Left hindlimb (tissue), 1 donor: ENCODE measurements around the gene HEMK1.
A peak's percentile ranks its signal among the peaks of the same experiment; 100 is the strongest.

Experiments used
- DNase-seq: peaks from one replicate; pipeline ENCODE4 v3.0.0-alpha.2; 2018

HEMK1 gene, protein sequence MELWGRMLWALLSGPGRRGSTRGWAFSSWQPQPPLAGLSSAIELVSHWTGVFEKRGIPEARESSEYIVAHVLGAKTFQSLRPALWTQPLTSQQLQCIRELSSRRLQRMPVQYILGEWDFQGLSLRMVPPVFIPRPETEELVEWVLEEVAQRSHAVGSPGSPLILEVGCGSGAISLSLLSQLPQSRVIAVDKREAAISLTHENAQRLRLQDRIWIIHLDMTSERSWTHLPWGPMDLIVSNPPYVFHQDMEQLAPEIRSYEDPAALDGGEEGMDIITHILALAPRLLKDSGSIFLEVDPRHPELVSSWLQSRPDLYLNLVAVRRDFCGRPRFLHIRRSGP

DNA sequence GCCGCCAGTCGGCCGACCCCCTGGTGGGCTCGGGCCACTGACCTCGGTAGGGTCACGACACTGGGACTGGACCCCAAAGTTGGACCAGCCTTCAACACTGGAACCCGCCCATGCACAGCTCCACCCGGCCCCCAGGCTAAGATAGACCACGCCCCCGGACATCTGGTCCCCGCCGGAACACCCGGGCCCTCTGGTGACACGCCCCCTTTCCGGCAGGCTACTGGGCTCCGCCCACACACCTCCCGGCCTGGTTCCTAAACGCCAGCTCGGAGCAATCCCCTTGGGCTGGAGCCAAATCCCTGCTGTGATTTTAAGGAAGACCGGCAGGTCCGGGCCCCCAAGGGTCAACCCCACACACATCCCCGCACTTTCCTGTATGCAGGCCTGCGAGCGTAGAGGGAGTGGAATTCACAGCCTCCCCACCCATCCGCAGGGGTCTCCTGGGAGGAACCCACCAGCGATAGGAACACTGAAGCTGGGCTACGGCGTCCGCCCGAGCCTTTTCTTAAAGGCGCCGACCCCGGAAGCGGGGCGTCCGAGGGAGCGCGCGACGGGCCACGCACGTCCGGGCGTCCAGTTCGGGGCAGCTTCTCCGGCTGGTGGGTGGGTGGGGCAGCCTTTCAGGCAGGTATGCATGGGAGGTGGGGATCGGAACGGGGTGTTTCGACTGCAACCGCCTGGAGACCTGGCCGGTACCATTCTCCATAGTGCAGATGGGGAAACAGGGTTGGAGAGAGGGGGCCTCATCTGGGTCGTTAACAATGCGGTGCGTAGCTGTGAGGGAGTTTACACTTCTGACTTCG, at the start of gene HEMK1:
TSS of gene HEMK1 (plus strand) at position 576 of the 803 bp plus-strand sequence. CDS start 1,583 bp downstream, outside the sequence.
- peak; percentile 97 for DNase-seq

DNA sequence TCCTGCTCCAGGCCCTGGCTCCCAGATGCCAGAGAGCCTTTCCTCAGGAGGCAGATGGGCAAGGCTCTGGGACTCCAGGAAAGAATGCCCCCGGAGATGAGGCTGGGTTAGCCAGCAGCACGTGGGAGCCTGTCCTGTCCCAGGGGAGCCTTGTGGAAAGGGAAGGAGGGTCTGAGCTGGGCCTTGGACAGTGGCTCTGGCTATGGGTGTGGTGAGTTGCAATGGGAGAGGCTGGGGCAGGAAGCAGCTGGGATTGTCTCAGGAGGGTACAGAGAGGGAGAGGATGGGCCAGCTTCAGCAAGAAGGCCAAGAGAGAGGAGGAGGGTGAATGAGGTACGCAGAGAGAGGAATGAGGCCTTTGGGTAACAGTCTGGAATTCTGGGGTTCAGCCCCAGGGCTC, 48.5 kb upstream of the HEMK1 start:
- no peak for DNase-seq

DNA sequence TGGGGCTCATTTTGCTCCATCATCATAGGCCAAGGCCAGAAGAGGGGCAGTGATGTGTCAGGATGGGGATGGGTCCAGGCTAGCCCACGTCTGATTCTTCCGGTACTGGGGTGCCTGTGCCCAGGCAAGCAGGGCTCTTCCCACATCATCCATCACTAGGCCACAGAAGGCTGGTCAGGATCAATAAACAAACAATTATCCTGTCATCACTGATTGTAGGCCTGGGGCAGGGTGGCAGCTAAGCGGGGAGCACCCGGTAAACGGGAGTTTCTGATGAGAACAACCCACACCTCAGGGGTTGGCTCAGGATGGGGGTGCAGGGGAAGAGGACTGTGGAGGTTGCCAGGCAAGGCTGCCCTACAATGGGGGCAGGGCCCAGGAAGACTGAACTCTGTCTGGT, 47.8 kb upstream of the HEMK1 start:
- no peak for DNase-seq

DNA sequence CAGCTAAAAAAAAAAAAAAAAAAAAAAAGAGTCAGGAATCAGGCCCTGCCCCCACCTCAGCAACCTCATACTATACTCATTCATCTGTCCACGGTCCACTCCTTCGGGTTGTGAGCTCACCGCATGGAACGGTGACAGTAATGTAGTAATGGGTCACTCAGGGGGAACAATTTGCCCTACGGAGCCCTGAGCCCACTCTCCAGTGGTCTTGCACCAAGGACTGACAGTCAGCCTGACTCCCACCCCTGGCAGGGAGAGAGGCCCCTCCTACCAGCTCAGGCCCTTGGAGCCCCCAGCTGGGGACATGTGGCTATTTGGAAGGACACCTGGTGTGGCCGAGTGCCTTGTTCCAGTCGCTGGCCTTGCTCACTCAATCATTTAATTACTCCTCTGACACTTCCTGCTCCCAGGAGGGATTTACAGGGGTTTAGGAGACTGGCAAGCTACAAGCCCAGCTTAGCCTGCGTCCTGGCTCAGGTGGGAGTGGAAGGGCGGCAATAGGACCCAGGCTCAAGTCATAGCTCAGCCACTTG, 46.0 kb upstream of the HEMK1 start:
- no peak for DNase-seq

- DNase-seq, result no peak
Measured at GRCh38 chr3:50524746-50525145, 44.6 kb upstream of the HEMK1 start.

DNA sequence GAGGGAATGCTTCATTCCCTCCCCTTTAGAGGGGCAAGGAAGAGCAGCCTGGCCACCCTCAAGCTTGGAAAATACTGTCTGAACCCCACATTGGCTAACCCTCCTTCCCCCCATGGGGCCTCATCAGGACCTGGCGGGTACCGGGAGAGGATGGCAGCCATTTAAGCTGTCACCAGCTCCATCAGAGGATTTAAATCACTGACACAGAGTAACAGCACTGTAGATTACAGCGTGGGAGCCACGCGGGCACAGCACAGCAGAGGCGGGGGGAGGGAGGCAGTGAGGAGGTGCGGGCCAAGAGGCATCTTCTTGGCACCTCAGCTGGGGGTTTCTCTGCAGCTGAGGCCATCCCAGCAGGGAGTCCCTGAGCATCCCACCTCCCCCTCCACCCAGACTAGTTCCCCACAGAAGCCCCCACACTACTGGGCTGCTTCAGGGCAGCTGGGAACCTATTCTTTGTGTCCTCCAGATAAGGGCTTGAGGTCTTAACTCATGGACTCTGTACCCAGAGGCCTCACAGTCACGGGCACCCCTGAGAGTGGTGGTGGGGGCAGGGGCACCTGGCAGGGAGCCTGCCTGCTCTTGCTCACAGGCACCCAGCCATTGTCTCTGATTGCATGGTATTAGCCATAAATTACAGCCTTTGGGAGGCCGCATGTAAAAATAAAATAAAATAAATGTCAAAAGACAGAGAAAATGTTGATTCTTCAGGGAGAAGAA, 44.0 kb upstream of the HEMK1 start:
- DNase-seq, result no peak

- peak; percentile 70 for DNase-seq
Measured at GRCh38 chr3:50525987-50526386, 43.3 kb upstream of the HEMK1 start.

GRCh38 chr3:50530001-50530970, 39.0 kb upstream of the HEMK1 start:
- no peak for DNase-seq

DNA sequence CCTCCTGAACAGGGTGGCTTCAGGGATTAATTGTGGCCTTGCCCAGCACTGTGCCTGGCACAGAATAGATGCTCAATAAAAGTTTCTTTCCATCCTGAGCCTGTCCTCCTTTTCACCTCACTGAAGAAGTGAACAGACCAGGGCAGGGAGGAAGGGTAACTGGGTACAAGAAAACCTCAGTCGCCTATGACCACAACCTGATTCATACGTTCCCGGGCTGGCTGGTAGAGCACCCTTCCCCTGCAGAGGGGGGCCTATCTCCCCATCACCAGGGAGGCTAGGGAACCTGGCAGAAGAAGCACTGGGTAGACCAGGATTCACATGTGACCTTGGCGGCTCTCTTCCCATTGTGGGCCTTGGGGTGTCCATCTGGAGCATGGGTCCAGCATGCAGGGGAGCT, 38.1 kb upstream of the HEMK1 start:
- no peak for DNase-seq

- DNase-seq, result no peak
Measured at GRCh38 chr3:50532062-50532705, 37.1 kb upstream of the HEMK1 start.

- DNase-seq, result no peak
Measured at GRCh38 chr3:50533316-50533715, 36.0 kb upstream of the HEMK1 start.

DNA sequence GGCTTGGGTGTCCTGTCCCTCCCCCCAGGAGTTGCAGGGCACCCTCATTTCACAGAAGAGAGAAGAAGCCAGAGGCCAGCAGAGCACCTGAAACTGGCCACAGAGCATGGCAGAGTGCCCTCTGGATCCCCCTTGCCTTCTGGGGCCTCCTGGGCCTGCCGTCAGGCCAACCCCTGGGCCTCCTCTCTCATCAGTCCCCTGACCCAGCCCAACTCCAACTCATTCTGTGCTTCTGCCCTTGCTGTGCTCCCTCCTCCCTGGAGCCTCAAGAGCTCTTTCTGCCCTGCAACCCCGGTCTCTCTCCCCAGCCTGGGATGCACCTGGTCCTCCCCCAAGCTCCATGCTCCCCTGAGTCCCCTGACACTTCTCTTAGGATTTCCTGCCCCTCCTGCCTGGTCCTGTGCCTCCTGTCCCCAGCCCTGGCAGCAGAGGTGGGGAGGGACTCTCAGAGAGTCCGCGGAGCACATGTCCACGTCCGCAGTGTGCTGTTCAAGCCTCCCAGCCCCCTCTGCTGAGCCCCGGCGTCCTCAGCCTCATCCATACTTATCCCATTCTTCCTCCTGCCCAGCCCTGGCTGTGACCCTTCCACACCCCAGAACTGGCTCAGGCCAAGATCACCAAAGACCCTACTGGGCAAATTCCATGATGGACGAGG, 35.4 kb upstream of the HEMK1 start:
- DNase-seq, result no peak

- no peak for DNase-seq
Measured at GRCh38 chr3:50534681-50535330, 34.5 kb upstream of the HEMK1 start.

GRCh38 chr3:50536471-50537180, 32.7 kb upstream of the HEMK1 start:
- DNase-seq, result no peak

DNA sequence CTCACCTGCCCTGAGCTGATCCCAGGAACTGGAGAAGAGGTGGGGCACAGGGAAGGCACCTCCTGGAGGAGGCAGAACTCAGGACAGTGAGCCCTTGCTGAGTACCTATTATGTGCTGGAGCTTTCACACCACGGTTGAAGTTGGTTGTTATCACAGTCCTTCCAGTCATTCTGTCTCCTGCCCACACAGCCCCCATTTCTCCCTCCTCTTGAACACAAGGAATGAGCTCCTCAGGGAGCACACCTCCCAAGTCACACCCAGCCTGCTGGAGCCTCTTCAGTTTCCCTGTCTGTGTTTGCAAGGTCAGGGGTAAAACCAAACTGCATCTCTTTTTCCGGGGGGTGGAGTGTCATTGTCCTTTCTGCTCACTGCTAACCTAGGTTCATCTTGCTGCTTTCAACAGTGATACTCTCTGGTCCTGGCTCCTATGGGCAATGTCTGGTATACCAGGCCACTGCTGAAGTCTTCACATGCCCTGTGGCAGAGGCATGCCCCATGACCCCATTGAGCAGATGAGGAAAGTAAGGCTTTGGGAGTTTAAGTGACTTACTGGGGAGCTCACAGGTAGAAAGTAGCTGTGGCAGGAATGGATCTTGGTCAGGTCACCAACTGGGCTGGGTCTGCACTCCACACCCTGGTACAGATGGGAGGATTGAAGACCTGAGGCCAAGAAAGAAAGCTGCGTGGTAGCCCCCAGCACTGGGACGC, 31.7 kb upstream of the HEMK1 start:
- no peak for DNase-seq

DNA sequence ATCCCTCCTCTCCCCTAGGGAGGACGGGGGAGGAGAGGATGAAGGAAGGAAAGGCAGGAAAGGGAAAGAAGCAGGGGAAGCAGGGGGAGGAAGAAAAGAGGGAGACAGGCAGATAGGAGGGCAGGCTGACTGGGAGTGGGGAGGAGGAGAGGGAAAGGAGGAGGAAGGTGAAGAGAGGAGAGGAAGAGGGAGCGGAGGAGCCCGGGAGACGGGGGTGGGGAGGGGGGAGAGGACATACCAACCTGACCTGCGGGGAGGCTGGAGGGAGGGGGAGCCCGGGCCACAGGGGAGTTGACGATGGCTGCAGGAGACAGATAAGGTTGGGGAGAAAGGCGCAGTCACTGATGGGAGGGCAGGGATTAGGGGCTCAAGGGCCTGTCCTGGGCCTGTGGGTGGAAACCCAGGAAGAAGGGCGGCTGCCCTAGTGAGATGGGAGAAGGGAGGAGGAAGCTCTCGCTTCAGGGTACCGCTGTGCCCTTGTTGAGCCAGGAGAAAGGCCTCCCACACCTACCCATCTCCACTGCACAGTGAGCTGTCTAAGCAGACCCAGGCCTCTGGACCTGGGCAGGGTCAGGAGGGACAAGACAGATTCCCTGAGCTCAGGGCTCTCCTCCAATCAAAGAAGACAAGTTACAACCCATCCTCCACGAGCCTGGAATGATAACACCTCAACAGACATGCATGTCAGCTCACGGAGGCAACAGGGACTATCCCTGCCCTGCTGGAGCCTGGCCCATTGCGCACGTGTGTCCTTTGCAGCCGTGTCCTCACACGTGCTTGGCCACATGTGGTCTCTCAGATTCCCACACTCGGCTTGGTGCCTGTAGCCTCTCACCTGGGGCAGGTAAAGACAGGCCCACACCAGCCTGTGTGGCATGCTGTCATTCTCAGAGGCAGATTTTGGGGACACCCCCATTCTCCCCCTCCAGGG, 29.7 kb upstream of the HEMK1 start:
- no peak for DNase-seq

DNA sequence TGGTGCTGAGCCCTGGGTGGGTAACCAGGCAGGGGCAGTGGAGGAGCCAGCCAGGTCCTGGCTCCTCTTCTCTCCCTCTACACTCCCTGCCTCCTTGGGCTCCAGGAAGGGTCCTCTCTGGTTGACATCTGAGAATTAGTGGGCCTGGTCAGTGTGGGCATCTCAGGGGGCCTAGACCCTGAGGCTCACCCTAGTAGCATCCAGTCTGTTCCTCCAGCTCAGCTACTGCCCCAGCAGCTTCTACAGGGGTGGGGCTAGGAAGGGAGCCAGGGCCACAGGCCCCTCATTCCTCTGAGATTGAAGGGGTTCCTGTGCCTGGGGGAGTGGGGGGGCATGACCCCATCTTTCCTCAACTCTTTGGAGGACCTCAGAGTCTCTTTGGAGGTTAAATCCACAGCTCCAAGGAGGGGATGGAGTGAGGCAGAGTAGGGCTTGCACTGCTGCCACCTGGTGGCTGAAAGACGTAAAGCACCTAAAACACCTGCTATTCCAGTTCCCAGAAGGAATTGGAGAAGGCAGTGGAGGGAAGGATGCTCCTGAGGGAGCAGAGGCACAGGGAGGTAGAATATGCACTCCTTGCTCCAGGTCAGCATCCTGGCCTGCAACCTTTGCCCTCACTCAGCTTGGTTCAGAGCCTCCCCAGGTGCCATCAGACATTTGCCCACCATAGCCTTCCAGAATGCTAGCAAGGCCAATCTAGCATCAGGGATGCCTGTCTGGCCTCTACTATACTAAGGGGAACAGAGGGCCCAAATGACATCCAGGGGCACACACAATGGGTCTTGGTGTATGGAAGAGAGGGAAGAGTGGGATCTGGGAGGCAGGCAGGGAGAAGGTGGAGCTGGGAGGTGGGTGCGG, 26.9 kb upstream of the HEMK1 start:
- DNase-seq, result peak; percentile 78
